GM19025 (cell line): ENCODE results near the gene XPC.

Experiments
- ATAC-seq: cut with Tn5 transposase; IDR thresholded peaks from one replicate; pipeline ENCODE4 v1.9.1; 2021; ENCODE audit warnings: mild to moderate bottlenecking, low read depth, moderate library complexity; ENCODE audit not compliant: unreplicated experiment

Gene XPC

DNA sequence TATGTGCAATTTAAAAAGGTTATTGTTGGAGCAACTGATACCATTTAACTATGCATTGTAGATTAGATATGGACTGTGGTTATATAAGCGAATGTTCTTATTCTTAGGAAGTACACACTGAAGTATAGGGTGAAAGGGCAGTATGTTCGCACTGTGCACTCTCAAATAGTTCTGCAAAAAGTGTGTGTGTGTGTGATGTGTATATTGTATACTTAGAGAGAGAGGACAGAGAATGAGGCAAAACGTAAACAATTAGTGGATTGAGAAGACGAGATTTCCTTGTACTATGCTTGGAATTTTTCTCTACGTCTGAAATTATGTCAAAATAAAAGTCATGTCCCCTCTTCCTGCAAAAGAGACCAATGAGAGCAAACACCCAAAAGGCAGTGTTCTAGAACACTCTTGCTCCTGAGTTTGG lies 30.6 kb upstream of the XPC start:
- no peak for ATAC-seq

DNA sequence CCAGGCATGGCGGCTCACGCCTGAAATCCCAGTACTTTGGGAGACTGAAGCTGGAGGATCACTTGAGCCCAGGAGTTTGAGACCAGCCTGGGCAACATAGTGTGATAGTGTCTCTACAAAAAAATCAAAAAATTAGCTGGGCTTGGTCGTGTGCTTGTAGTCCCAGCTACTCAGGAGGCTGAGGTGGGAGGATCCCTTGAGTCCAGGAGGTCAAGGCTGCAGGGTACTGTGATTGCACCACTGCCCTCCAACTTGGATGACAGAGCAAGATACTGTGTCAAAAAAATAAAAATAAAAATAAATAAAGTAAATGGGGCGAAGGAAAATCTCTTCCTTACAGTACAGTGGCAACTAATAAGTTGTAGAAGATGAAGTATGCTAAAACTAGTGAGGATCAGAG lies 29.8 kb upstream of the XPC start:
- ATAC-seq, result no peak

DNA sequence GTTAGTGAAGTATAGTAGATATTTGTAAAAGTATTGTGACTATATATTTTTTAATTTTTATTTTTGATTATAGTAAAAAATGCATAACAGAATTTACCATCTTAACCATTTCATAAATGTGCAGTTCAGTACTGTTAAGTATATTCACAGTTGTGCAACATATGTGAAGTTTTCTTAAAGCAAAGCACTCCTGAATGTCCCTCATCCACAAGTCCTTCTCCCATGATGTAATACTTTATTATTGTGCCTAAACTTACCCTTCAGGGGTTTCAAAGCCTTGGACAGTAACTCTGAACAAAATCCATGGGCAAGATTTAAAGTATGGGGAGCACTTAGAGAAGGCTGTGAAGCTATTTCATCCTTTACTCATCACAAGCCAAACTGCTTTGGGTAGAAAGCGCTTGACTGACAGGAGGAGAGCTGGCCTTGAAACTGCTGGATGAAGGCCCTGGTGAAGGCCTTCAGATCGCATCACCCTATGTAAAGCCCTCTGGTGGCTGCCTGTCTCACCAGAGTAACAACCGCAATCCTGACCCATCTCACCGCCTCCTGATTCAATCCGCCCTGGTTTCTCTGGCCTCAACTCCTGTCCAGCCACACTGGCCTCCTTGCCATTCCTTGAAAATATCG lies 28.3 kb upstream of the XPC start:
- no peak for ATAC-seq

DNA sequence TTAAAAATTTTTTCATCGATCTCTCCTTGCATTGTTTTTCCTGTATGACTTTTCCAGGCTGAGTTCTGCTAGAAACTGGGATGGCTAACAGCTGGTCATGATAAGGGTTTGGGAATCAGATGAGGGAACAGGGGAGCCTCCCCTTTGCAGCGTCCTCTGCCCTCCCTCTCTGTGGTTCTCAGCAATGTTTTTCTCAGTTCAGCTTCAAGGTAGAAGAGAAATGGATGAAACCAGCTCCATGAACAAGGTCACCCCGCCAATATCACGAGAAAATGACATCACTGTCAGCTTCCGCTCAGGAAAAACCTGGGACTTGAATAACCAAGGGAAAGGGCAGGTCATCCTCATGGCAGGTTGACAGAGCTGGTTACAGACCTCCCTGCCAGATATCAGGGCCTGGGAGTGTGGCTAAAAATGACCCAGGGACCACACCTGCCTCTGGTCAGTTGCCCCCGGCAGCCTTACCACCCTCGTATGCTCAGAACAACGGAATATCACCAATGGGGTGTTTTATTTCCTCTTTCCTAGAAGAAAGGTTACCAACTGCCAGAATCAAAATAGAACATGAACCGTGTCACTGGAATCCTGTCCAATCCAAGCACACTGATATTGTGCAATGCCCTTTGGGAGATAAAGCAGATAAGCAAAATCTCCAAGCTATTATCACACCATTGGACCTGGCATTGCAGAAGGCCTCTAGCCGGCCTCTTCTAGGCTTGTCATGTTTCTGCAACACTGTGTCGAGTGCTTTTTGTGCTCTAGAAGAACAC lies 26.3 kb upstream of the XPC start:
- no peak for ATAC-seq

DNA sequence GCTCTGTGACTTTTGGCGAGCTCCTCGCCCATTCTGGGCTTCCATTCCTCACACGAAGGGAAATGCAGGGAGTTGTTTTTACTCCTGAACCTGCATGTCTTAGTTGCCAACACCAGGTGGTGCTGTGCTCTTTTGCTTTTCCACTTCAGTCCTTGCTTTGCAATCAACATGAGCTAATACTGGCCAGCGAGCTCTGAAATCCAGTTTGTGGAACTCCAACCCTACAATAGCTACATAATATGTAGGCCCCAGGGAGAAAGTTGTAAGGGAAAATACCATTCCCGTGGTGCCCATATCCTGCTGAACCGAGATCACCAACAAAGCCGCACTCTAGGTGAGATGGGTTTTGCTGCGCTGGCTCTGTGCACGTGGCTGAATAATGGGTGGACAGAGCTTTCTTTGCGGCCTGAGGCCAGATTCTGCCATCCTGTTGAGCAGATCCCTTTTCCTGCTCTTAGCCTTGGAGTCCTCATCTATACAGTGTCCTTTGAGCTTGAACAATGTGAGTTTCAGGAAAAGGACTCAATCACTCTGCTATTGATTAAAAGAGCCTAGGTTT lies 25.2 kb upstream of the XPC start:
- ATAC-seq, result no peak

DNA sequence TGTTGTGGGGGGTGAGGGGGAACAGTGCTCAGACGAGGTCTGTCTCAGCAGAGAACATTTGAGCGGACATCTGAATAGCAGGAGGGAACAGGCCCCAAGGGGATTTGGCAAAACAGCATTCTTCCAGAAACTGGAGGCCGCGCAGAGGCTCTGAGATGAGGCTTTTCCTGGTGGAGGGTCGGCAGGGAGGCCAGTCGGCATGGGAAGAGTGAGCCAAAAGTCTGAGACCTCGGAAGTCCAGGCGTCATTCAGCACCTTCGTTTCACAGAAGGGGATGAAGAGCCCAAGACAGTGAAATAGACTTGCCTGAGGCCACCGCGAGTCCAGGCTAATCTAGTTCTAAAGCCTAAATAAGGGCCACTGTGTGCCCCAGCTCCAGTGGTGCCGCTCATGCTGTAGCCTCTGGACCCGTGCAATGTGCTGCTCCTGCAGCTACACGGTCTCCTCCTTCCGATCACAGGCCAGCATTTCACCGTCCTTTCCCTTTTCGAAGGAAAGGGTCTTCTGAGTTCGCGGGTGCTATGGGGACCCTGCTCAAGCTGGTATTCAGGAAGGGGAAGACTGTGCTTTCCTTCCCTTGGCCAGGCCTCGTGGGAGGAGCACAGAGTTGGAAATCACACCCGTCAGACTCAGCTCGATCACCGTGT lies 24.6 kb upstream of the XPC start:
- ATAC-seq, result no peak

DNA sequence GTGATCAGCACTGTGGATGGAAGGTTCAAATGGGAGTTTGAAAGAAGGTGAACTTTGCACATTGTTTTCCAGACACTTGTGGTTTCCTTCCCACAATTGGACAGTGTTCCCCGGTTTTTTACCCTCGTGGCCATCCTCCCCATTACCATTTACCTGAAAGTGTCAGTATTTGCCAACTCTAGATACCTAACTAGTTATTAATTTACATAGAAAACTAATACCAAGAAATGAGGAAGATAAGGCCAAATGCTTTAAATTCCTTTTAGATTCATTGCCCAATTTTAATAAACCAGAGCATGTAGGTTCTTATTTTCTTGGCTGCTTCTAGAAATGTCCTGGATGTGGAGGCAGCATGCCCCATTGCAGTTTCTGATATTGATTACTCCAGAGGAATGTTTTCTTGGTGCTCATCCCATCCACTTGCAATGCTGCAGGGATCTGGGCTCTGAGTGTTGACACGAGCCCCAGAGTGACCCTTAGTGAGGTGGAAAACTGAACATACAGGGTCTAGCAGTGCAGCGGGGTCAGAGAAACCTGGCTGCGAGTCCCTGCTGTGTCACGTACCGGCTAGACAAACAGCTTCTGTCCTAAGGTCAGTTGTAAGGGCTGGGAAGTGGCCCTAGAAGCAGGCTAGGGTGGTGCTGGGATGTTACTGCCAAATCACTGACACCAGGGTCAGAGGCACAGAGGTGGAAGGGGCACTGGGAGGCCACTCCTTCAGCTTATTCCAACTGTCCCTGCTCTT lies 23.7 kb upstream of the XPC start:
- no peak for ATAC-seq

DNA sequence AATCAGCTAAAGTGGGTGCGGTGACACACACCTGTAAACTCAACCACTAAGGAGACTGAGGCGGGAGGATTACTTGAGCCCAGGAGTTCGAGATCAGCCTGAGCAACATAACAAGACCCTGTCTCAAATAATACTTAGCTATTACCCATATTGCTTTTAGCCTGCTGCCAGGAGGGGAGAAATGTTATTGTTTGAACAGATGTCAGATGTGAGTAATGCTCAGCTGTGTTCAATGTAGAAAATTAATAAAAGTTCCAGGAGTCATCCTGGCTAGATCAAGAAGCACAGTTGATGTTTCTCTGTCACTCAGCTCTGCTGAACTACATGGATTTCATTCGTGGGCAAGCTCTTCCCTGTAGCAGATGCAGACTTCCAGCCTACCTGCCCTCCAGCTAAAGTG lies 22.4 kb upstream of the XPC start:
- ATAC-seq, result no peak

DNA sequence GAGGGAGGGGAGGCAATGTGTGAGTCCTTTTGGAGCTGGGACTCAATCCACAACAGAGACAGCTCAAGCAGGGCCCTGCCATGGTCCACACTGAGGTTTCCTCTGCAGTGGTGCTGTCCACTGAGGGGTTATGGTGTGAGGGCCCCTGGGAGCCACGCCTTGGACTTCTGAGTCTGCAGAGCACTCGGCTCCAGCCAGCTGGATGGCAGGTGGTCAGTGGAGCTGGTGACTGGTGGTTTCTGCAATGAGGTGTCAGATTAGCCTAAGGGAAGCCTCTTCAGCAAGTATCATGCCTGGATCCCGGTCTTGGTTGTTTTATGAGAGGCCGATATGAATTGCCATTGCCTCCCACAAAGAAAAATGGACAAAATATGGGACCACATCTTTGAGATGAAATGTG lies 21.9 kb upstream of the XPC start:
- ATAC-seq, result no peak

DNA sequence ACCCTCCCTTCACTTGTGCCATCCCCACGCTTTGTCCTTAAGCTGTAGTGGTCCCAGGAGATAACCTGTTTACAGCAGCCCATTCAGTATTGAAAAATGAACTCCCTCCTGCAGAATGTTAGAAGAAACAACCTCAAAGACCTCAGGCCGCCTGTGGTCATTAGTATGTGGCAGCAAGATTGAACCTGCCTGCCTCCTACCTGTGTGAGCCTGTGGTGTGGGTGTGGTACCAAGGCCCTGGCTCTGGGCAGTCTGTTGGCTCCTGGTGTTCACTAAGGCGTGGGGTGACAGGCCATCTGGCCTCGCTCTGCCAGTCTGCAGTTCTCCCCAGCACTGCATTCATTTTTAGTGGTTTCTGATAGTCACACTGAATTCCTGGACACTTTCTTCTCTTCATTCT lies 21.2 kb upstream of the XPC start:
- ATAC-seq, result no peak

DNA sequence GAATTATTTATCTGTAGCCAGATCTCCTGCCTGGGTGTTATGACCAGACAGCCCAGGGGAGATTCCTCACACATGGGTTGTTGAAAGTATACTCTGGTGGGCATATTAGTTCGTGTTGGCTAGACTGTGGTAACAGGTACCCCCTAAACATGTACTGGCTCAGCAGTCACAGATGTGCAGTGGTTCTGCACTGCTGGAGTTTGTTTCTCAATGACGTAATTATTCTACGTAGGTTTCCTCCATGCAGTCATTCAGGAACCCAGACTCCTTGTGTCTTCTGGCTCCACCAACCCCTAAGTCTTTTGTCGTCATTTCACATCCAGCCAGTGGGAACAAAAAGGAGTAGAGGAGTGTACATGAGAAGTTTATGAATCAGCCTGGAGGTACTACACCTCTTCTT lies 16.5 kb upstream of the XPC start:
- no peak for ATAC-seq

DNA sequence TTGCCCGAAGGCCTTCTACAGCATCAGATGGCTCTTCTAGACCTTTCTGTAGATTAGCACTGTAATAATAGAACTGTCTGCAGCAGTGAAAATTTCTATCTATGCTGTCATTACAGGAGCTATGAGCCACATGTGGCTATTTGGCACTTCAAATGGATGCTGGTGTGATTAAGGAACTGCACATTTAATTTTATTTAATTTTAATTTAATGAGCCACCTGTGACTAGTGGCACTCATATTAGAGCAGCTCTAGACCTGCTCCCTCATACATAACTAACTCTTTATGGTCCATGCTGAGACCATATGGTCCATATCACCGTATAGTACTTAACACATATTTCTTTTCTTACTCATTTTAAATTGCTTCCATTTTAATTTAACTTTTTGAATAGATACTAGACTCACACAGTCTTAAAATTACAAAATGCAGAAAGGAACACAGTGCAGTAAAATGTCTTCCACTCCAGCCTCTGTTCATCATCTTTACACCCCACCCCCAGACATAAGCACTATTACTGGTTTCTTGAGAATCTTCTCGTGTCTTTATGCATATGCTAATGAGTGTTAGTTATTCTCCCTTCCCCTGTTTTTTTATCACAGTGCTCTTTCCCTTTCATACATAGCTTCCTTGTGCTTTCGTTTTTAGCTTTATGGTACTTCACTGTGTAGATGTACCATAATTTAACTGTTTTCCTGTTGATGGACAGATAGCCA lies 9.8 kb upstream of the XPC start:
- no peak for ATAC-seq

DNA sequence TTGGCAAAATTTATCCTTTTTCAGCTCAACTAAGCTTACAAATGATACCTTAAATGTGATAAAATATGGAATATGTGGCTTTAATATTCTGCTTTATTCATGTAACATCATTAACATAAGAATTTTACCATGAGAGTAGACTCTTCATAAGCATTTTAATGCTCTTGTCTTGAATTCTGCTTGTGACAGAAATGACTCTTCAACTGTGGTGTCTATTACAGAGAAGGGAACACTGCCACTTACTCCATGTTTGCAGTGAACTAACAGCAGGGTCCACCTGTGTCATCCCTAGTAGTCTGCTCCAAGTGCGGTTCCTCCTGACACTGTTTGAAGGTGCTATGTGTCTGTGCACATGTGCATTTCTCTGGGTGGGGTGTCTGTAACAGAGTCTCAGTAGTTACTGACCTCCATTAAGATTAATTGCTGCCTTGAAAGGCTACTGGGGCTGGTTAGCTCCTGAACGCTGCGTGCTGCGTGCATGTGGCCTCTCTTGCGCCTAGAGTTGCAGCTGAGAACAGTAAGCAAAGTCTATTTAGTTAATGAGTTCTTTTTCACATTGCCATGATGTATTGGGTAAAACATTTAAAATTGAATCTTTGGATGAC lies 8.6 kb upstream of the XPC start:
- ATAC-seq, result no peak

DNA sequence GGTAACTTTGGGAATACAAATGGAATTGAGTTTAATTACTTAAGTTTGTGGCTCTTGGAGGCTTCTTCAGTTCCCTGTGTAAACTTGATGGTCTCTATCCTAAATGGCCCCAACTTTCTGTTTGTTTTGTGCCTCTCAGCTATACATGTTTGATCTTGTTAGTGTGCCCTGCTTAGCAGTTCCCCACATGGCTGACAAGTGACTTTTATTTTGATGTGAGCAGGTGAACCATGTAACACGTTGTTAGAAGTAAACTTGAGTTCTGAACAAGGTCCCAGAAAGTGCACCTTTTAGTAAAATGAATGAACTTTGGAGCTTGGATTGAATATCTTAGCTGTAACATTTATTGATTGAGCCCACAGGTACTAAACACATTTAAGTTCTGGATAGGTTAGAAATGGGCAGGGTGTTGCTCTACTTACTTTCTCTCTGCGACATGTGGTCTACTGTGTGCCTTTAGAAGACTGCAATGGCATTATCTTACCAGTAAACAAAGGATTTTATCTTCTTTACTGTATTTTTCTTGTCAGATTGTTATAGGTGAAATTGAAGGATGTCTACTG lies 4.7 kb upstream of the XPC start:
- no peak for ATAC-seq

DNA sequence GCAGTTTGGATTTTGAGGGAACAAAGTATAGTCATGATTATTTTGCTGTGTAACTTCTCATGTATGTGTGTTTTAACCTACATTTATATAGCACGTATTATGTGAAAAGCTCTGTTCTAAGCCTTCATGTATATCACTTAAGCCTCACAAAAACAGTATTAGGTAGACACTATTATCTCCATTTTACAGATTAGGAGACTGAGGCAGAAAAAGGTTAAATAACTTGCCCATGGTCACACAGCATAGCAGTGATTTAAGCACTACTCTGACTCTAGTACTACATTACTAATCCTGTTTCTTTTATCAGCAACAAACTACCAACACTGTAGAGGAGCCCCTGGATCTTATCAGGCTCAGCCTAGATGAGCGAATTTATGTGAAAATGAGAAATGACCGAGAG lies 2.9 kb upstream of the XPC start:
- ATAC-seq, result no peak

DNA sequence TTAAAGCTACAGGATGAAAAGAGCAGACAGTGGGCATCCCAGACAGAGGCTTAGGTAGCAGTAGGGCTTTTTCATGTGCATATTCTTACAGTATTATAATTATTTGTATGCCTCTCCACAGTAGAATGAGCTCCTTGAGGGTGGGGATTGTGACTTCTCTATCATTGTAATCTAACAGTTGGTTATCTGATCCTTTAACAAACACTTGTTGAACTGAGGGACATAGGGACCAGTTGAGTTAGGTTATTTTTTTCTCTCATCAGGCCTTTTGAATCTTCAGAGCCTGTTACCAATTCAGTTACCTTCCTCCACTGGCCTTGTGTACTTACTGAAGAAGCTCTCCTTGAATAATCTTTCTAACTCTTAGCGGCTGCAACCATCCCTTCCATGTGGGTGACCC lies 1.4 kb upstream of the XPC start:
- no peak for ATAC-seq

DNA sequence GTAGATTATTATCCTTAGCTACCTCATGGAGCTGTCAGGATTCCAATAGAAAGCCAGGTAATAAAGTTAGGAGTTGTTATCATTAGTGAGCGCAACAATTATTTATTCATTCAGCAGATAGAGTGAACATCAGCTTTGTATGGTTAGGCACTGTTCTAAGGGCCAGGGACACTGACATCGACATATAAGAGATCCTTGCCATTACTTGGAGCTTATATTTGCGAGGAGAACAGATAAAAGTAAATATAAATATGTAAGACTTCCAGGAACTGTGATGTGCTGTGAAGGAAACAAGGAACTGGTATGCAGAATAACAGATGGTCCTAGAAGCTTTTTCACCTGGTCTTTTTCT lies 689 bp upstream of the XPC start:
- no peak for ATAC-seq

DNA sequence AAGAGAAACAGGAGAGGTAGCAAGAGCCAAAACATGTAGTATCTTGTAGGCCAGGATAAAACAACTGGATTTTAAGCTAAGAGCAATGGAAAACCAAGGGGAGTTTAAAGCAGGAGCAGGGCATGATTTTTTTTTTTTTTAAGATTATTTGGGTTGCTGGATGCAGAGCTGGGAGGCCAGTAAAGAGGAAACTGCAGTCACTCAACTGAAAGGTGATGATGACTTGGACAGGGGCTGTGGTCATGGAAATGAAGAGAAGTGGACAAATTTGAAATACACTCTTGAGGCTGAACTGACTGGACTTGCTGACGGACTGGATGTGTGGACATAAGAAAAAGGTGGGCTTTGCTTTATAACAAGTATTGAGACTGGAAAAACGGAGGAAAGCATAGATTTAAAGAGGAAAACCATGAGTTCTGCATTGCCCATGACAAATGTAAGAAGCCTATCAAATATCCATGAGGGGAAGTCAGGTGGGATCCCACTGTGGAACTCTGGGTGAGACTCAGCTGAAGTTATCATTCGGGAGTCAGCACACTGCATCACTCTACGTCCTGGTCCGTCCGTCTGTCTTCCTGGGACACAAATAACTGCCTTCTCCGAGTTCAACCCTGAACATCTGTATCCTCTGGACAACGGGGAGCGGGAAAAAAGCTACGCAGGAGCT lies 688 bp downstream of the XPC start:
- no peak for ATAC-seq

DNA sequence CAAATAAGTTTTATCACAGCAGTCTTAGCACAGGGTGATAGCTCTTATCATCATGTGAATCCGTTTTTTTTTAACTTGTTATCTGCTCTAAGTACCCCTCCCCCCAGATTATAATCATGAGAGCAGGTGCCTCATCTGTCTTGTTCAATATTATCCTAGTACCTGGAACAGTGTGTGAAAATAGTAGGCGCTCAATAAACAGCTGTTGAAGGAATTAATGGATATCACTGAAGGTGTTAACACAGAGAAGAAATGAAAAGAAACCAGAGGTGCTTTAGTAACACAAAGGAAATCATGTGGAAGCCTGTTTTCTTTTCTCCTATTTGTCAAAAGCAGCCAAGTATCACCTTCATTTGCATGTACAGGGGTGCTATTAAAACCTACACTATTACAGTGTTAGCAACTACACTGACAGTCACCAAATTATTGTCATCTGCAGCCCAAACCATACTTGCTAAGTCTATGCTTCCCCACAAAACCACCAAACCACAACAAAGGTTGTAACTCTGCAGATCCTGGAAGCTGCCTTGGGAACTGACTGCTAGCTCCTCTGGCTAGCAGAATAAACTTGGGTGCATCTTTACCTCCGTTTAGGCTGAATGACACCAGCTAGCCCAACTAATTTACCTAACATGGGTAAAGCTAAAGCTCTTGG lies 2.9 kb downstream of the XPC start:
- no peak for ATAC-seq
